ENCODE measurements around the gene C17orf50.

- TF ChIP-seq ZNF274 (IDR thresholded peaks at IDR 0.05; ENCODE audit: low read depth, low read length) (no peak), YY1 (IDR thresholded peaks at IDR 0.05; ENCODE audit: insufficient read depth, insufficient read length) (no peak)
Observed at GRCh38 chr17:35715416-35715815, 45.3 kb upstream of the C17orf50 start.
